Adipocyte (in vitro differentiated cells): ENCODE data around the gene RWDD3.

Experiments
- DNase-seq: peaks from one replicate; pipeline ENCODE4 v3.0.0-alpha.2; 2015; ENCODE audit warnings: low read depth
- H3K27me3 ChIP-seq: replicated peaks from 2 replicates; pipeline ENCODE4 v1.7.0; 2013; ENCODE audit warnings: mild to moderate bottlenecking, low read length, moderate library complexity; ENCODE audit not compliant: control insufficient read depth, insufficient read depth
- H3K36me3 ChIP-seq: 2 replicates; pipeline ENCODE4 v1.7.0; 2013; ENCODE audit warnings: low read length, mild to moderate bottlenecking, moderate library complexity; ENCODE audit not compliant: control insufficient read depth, insufficient read depth, severe bottlenecking
- H3K4me1 ChIP-seq: 2 replicates; pipeline ENCODE4 v1.7.0; 2013; ENCODE audit warnings: mild to moderate bottlenecking, low read length, moderate library complexity; ENCODE audit not compliant: control insufficient read depth, insufficient read depth
- H3K4me3 ChIP-seq: 2 replicates; pipeline ENCODE4 v1.7.0; 2013; ENCODE audit warnings: mild to moderate bottlenecking, low read length, moderate library complexity
- H3K9ac ChIP-seq: 2 replicates; pipeline ENCODE4 v1.7.0; 2013; ENCODE audit warnings: mild to moderate bottlenecking, low read length, moderate library complexity
- H3K9me3 ChIP-seq: 2 replicates; pipeline ENCODE4 v1.7.0; 2013; ENCODE audit warnings: mild to moderate bottlenecking, low read length, moderate library complexity; ENCODE audit not compliant: control insufficient read depth

RWDD3 gene

DNA sequence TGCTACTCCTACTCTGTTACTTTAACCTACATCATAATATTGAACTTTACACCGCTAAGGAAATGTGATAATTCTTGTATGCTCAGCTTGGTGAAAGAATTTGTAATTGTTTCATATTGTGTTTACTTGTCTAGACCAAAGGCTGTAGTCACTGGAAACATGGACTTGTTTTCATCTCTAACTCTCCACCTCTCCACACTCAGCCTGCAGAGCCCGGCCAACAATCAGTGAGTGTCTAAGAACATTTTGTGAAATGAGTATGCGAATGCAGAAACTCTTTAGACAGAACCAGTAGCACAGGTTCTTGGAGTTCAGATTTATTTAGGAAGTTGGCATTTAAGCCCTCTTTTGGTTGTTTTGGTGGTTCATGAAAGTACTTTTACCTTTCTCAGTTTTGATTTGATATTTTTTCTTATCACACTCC, 3.2 kb upstream of the RWDD3 start:
- H3K4me3 ChIP-seq: no peak overlapping the region
- peaks cover 28% of the 10 kb centered on the region for H3K4me1 ChIP-seq
- no peaks in the 10 kb centered on the region for H3K27me3 ChIP-seq
- no peak overlapping the region for H3K9ac ChIP-seq
- DNase-seq: no peak
- H3K9me3 ChIP-seq: no peaks in the 10 kb centered on the region
- H3K36me3 ChIP-seq: no peaks in the 10 kb centered on the region

DNA sequence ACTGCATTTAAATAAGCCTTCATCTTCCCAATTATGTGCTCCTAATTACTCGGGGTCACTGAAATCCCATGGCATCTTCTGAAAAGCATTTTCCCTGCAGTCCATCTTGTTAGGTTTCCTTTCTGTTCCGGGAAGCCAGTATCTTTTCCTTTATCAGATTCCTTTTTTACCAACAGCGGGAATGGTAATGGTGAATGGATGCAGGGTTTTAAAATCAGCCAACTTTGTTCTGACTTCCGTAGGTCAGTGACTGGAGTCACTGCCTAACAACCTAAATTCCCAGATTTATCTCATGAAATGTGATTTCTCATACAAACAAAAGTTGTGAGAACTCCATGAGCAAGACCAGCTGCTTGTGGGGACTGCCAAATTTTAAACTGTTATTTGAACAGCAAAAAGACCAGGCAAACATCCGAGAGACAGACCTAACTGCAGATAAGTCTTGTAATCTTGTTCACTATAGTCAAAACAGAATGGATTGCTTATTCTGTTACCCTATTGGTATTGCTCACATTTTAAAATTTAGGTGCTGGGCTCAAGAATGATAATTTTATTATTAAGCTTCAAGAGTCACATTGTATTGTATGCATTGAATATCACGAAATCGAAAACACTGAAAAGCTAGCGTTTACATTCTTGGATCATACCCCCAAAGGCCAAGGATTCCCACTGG, 1.2 kb upstream of the RWDD3 start:
- no peaks in the 10 kb centered on the region for H3K9me3 ChIP-seq
- DNase-seq: peak; percentile 15
- H3K4me1 ChIP-seq: peaks cover 27% of the 10 kb centered on the region
- peak overlapping the region; percentile 88 for H3K4me3 ChIP-seq
- H3K27me3 ChIP-seq: no peaks in the 10 kb centered on the region
- no peaks in the 10 kb centered on the region for H3K36me3 ChIP-seq
- peak overlapping the region; percentile 89 for H3K9ac ChIP-seq

- Histone ChIP-seq H3K9ac (peak overlapping the region; percentile 89), H3K4me3 (peak overlapping the region; percentile 88), H3K9me3 (no peaks in the 10 kb centered on the region), H3K27me3 (no peaks in the 10 kb centered on the region), H3K4me1 (peaks cover 30% of the 10 kb centered on the region), H3K36me3 (no peaks in the 10 kb centered on the region)
- DNase-seq: peak; percentile 40
Observed at GRCh38 chr1:95233319-95233736, 682 bp upstream of the RWDD3 start.

DNA sequence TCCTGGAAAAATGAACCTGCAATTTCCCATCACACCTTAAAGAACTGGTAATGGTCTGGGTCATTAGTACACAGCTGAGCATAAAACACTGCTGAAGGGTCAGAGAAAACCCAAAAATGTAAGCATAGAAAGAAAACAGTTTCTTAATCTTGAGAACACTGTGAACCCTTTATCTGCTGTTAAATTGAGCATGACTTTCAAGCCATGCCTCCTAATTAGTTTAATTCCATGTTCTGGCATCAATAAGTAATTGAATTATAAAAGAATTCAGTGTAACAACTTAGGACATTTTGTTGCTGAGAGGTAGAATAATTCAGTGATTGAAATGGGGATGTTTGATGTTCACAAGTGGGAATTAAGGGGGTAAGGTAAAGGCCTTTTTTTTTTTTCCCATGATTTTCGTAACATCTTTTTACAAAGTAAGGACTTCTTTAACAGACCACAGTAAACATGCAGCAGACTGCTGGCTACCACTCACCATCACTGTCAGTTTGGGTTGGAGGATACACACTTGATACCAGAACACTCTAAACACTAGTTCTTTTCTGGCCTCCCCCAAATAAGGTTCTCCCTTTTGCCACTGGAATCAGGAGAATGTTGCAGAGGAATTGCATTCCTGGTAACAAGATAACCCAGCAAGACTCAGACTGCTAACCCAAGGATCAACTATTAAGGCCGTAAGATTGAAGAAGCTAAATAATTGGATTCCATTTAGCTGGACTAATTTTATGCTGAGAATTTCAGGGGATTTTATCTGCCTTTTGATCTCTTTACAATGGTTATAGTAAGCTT, 3.0 kb downstream of the RWDD3 start:
- peaks cover 36% of the 10 kb centered on the region for H3K4me1 ChIP-seq
- peak; percentile 20 for DNase-seq
- peaks cover 21% of the 10 kb centered on the region for H3K36me3 ChIP-seq
- H3K9me3 ChIP-seq: peaks cover under 1% of the 10 kb centered on the region
- no peak overlapping the region for H3K9ac ChIP-seq
- H3K4me3 ChIP-seq: no peak overlapping the region
- H3K27me3 ChIP-seq: no peaks in the 10 kb centered on the region

- Histone ChIP-seq H3K9me3 (peaks cover 4% of the 10 kb centered on the region), H3K36me3 (peaks cover 29% of the 10 kb centered on the region), H3K4me3 (no peak overlapping the region), H3K4me1 (peaks cover 28% of the 10 kb centered on the region), H3K27me3 (no peaks in the 10 kb centered on the region), H3K9ac (no peak overlapping the region)
- DNase-seq: peak; percentile 16
Observed at GRCh38 chr1:95237981-95238703, 4.1 kb downstream of the RWDD3 start.

DNA sequence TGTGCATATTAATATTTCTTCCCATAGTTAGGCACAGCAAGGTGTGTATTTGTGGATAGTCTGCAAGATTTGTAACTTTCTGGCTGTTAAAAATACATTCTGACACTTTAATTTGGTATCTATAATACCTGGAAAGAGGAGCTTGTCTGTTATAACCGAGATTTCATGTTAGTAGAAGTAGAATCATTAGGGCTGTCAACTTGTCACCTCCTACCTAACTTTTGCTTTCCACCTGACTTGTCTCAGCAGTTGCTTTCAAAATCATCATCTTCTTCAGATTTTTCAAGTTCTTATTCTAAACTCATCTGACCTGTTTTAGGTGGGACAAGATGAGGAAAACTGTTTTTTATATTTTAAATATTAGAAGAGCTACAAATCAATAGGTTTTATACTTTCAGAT, 11.0 kb downstream of the RWDD3 start:
- DNase-seq: no peak
- H3K4me1 ChIP-seq: no peaks in the 10 kb centered on the region
- no peaks in the 10 kb centered on the region for H3K27me3 ChIP-seq
- peaks cover 51% of the 10 kb centered on the region for H3K36me3 ChIP-seq
- peaks cover 4% of the 10 kb centered on the region for H3K9me3 ChIP-seq
- no peak overlapping the region for H3K9ac ChIP-seq
- no peak overlapping the region for H3K4me3 ChIP-seq

- peaks cover 4% of the 10 kb centered on the region for H3K9me3 ChIP-seq
- DNase-seq: no peak
- H3K4me1 ChIP-seq: no peaks in the 10 kb centered on the region
- peaks cover 38% of the 10 kb centered on the region for H3K36me3 ChIP-seq
- no peaks in the 10 kb centered on the region for H3K27me3 ChIP-seq
- no peak overlapping the region for H3K9ac ChIP-seq
- H3K4me3 ChIP-seq: no peak overlapping the region
Observed at GRCh38 chr1:95246511-95246910, 12.5 kb downstream of the RWDD3 start.

DNA sequence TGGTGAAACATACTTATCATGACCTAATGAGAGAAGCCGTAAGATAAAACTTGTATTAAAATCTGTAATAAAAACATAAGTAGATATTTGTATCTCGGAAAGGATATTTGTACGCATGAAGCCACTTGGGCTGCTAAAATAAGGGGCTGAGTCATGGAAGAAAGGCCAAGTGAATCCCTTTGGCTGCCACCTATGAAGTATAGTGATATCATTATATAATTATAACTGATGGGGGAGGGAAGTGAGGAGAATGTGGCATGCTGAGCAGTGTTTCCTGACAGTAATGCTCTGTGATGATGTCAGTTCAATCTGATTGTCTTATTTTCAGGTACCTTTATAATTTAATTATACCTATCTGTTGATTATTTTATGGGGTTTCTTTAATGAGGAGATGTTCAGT, 13.6 kb downstream of the RWDD3 start:
- no peak for DNase-seq

DNA sequence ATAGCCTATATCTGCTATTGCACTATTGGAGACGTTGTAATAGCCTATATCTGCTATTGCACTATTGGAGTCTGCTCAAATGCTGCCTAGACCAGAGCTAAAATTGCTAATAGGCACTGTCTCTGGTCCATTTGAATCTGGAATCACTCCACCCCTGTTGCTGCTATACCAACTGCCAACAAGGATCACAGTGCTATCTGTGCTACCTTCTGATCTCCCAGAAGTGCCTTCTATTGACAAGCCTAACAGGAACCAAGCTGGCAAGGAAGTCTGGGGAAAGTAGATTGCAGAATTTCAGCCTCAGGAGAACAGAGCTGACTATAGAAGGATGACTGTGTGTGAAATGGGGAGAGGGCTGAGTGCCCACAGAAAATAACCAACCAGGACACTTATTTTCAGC, 15.9 kb downstream of the RWDD3 start:
- no peaks in the 10 kb centered on the region for H3K9me3 ChIP-seq
- no peak overlapping the region for H3K4me3 ChIP-seq
- H3K9ac ChIP-seq: no peak overlapping the region
- H3K27me3 ChIP-seq: no peaks in the 10 kb centered on the region
- H3K36me3 ChIP-seq: peaks cover 19% of the 10 kb centered on the region
- DNase-seq: no peak
- H3K4me1 ChIP-seq: no peaks in the 10 kb centered on the region

More for the DNA sequence above, 13.6 kb downstream of the RWDD3 start:
- H3K9me3 ChIP-seq: no peaks in the 10 kb centered on the region
- peaks cover 35% of the 10 kb centered on the region for H3K36me3 ChIP-seq
- no peaks in the 10 kb centered on the region for H3K4me1 ChIP-seq
- no peak overlapping the region for H3K9ac ChIP-seq
- no peaks in the 10 kb centered on the region for H3K27me3 ChIP-seq
- H3K4me3 ChIP-seq: no peak overlapping the region

GRCh38 chr1:95252422-95252821, 18.4 kb downstream of the RWDD3 start:
- Histone ChIP-seq H3K27me3 (no peaks in the 10 kb centered on the region), H3K9ac (no peak overlapping the region), H3K9me3 (no peaks in the 10 kb centered on the region), H3K36me3 (peaks cover 11% of the 10 kb centered on the region), H3K4me1 (no peaks in the 10 kb centered on the region), H3K4me3 (no peak overlapping the region)
- DNase-seq: no peak

DNA sequence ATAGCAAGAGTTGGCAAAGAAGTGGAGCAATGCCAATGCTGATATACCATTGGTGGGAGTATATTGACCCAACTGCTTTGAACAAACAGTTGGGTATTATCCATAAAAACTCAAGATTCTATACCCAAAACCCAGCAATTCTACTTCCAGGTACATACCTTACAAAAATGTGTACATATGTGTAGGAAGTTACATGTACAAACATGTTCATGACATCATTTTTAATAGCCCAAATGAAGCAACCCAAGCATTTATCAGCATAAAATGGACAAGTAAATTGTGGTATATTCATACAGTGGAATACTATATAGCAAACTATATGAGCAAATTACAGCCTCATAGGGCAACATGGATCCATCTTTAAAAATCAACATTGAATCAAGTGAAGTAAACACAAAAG, 20.9 kb downstream of the RWDD3 start:
- no peak for DNase-seq
- H3K9ac ChIP-seq: no peak overlapping the region
- peaks cover 7% of the 10 kb centered on the region for H3K36me3 ChIP-seq
- H3K27me3 ChIP-seq: no peaks in the 10 kb centered on the region
- H3K4me3 ChIP-seq: no peak overlapping the region
- no peaks in the 10 kb centered on the region for H3K9me3 ChIP-seq
- H3K4me1 ChIP-seq: no peaks in the 10 kb centered on the region
